ENCODE results near the gene ELOVL1. TPM values are rescaled to one million over a fixed set of nuclear protein-coding genes. Genes with fewer than 3 reads are reported as not detected.

The ELOVL1 gene
- total and polyA plus RNA-seq, 2 of the 13 experiments (the other 11 are each of a cell fraction or from before 2014, with no cell fraction given), result 55.2 to 77.4 TPM

DNA sequence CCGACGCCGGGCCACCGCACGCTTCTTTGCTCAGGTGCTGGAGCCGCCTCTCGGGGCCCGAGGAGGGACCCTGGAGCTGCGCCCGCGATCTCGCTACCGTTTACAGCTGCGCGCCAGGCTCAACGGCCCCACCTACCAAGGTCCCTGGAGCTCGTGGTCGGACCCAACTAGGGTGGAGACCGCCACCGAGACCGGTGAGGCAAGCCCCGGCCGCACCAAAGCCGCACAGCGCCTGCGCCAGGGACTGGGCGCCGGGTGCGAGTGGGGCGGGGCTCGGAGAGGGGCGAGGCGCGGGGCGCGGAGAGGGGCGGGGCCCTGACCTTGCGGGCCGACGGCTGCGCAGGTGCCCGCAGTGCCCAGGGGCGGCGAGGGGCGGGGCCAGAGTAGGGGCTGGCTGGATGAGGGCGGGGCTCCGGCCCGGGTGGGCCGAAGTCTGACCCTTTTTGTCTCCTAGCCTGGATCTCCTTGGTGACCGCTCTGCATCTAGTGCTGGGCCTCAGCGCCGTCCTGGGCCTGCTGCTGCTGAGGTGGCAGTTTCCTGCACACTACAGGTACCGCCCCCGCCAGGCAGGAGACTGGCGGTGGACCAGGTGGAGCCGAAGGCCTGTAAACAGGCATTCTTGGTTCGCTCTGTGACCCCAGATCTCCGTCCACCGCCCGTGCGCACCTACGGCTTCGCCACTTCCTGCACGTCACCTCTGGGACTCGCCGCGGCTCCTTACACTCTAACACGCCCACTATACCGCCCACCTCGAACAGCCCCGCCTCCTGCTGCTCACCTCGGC lies 18.8 kb downstream of the ELOVL1 start (continued):
- TF ChIP-seq, protein P1, sequence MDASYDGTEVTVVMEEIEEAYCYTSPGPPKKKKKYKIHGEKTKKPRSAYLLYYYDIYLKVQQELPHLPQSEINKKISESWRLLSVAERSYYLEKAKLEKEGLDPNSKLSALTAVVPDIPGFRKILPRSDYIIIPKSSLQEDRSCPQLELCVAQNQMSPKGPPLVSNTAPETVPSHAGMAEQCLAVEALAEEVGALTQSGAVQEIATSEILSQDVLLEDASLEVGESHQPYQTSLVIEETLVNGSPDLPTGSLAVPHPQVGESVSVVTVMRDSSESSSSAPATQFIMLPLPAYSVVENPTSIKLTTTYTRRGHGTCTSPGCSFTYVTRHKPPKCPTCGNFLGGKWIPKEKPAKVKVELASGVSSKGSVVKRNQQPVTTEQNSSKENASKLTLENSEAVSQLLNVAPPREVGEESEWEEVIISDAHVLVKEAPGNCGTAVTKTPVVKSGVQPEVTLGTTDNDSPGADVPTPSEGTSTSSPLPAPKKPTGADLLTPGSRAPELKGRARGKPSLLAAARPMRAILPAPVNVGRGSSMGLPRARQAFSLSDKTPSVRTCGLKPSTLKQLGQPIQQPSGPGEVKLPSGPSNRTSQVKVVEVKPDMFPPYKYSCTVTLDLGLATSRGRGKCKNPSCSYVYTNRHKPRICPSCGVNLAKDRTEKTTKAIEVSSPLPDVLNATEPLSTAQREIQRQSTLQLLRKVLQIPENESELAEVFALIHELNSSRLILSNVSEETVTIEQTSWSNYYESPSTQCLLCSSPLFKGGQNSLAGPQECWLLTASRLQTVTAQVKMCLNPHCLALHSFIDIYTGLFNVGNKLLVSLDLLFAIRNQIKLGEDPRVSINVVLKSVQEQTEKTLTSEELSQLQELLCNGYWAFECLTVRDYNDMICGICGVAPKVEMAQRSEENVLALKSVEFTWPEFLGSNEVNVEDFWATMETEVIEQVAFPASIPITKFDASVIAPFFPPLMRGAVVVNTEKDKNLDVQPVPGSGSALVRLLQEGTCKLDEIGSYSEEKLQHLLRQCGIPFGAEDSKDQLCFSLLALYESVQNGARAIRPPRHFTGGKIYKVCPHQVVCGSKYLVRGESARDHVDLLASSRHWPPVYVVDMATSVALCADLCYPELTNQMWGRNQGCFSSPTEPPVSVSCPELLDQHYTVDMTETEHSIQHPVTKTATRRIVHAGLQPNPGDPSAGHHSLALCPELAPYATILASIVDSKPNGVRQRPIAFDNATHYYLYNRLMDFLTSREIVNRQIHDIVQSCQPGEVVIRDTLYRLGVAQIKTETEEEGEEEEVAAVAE (CRISPR knock-in tag; IDR thresholded peaks at IDR 0.05; ENCODE audit: borderline replicate concordance), result no peak
- TF ChIP-seq NFYB (CRISPR knock-in tag; IDR thresholded peaks at IDR 0.05) (no peak), HDAC1 (CRISPR knock-in tag; IDR thresholded peaks at IDR 0.05) (peak; percentile 76), TMF1 (CRISPR knock-in tag; IDR thresholded peaks at IDR 0.05; ENCODE audit: low read depth) (no peak), ZNF713 (CRISPR knock-in tag; IDR thresholded peaks at IDR 0.05) (no peak; the same call in 1 of the 2 replicates), RORA (CRISPR knock-in tag; IDR thresholded peaks at IDR 0.05) (no peak), SNAPC4 (CRISPR knock-in tag; IDR thresholded peaks at IDR 0.05) (peak; percentile 66; the same call in 1 of the 2 replicates), MXD1 (CRISPR knock-in tag; IDR thresholded peaks at IDR 0.05) (peak; percentile 12; the same call in 1 of the 2 replicates), ZFX (CRISPR knock-in tag; IDR thresholded peaks at IDR 0.05; ENCODE audit: low read depth) (peak; percentile 98), RBFOX2 (IDR thresholded peaks at IDR 0.05; ENCODE audit: low read depth, low read length) (peak; percentile 91), ZMYM3 (CRISPR knock-in tag; IDR thresholded peaks at IDR 0.05) (no peak), ZBTB4 (CRISPR knock-in tag; IDR thresholded peaks at IDR 0.05; ENCODE audit: borderline replicate concordance) (0 out of 2 replicates have a peak, but pooled peaks have one; percentile 46), EZH2 (conservative IDR thresholded peaks at IDR 0.05; ENCODE audit: low read depth, low read length) (no peak), RBM22 (optimal IDR thresholded peaks at IDR 0.05; ENCODE audit: low read length) (no peak), ZNF335 (CRISPR knock-in tag; IDR thresholded peaks at IDR 0.05) (no peak)
